Measurements from ENCODE around the gene TOMM5.

The TOMM5 gene

GRCh38 chr9:37563806-37564513 lies 28.4 kb downstream of the TOMM5 start:
- DNase-seq (ENCODE audit: low read depth in 3 of 3, low spot score in 1 of 3), result no peak

DNA sequence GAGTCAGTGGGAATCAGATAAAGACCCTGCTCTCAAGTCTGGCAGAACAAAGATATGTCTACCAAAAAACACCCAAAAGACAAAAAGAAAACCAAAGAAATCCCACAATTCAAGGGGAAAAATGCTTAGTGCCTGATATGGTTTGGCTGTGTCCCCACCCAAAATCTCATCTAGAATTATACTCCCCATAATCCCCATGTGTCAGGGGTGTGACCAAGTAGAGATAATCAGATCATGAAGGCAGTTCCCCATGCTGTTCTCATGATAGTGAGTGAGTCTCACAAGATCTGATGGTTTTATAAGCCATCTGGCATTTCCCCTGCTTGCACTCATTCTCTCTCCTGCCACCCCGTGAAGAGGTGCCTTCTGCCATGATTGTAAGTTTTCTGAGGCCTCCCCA lies 29.6 kb downstream of the TOMM5 start:
- DNase-seq (ENCODE audit: low read depth in 3 of 3, low spot score in 1 of 3), result no peak

- no peak for DNase-seq (ENCODE audit: low read depth in 3 of 3, low spot score in 1 of 3)
These were observed 30.7 kb downstream of the TOMM5 start for GRCh38 chr9:37561682-37562081.

- no peak for DNase-seq (ENCODE audit: low read depth in 3 of 3, low spot score in 1 of 3)
These were observed 32.4 kb downstream of the TOMM5 start for GRCh38 chr9:37559855-37560592.

DNA sequence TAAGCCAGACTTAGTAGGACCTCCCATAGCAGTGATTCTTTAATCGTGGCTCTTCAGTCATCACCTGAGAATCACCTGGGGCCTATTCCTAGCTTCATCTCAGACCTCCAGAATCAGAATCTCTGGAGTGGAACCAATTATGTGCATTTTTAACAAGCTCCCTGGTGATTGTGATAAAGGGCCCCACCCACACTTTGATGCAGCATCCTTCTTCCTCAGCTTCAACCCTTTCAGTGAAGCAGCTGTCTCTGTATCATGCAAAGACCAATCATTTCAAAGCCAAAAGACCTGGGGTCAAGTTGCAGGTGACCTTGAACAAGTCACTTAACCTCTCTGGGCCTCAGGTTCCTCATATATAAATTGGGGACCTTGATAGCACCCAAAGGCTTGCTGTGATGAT lies 33.3 kb downstream of the TOMM5 start:
- no peak for DNase-seq (ENCODE audit: low read depth in 3 of 3, low spot score in 1 of 3)

GRCh38 chr9:37555786-37556185 lies 36.6 kb downstream of the TOMM5 start:
- DNase-seq (ENCODE audit: low read depth in 3 of 3, low spot score in 1 of 3), result no peak

DNA sequence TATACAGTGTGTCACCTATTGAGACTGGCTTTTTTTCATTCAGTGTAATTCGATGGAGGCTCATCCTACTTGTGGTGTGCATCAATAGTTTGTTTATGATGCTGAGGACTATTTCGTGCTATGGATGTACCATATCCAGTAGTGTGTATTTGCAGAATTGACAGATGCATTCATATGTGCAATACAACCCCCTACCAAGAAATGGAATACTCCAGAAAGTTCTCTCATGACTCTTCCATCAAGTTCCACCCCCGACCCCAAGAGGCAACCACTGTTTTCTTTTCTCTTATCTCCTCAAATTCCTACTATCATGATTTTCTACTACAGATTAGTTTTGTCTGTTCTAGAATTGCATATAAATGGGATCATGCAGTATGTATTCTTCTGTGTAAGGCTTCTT lies 38.1 kb downstream of the TOMM5 start:
- DNase-seq (ENCODE audit: low read depth in 3 of 3, low spot score in 1 of 3), result no peak

GRCh38 chr9:37551888-37552287 lies 40.5 kb downstream of the TOMM5 start:
- no peak for DNase-seq (ENCODE audit: low read depth in 3 of 3, low spot score in 1 of 3)

DNA sequence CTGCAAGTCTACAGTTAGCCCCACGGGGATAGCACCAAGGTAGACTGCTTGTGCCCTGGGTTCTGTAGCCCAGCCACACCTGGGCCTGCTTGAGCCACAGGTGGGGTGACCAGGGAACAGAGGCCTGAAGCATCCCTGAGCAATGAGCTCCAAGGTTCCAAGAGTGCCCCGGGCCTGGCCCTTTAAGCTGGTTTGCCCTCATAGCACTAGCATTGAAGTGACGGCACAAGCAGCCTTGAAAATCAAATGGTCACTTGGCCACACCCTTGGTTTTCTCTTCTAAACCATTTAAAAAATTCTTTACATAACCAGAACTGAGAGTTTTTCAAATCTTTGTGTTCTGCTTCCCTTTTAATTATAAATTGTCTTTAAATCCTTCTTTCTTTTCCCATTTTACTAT lies 40.9 kb downstream of the TOMM5 start:
- no peak for DNase-seq (ENCODE audit: low read depth in 3 of 3, low spot score in 1 of 3)

GRCh38 chr9:37550781-37551180 lies 41.6 kb downstream of the TOMM5 start:
- no peak for DNase-seq (ENCODE audit: low read depth in 3 of 3, low spot score in 1 of 3)

DNA sequence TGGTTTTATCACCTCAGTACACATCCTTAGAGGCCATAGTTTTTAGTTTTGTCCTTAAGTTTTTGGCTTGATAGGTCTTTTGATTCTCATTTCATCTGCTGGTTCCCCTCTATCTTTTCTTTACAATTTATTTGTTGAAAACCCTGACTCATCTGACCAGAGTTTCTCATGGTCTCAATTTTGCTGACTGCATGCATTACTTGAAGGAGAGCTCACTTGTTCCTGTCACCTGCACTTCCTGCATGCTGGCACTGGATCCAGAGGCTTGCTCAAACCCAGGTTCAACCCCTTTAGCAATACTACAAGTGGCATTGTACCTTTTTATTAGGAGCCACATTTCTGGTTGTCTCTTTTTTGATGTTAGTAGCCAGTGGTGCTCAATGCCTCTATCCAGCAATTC lies 42.9 kb downstream of the TOMM5 start:
- DNase-seq (ENCODE audit: low read depth in 3 of 3, low spot score in 1 of 3), result no peak

GRCh38 chr9:37547328-37547878 lies 45.0 kb downstream of the TOMM5 start:
- DNase-seq (ENCODE audit: low read depth in 3 of 3, low spot score in 1 of 3), result no peak

DNA sequence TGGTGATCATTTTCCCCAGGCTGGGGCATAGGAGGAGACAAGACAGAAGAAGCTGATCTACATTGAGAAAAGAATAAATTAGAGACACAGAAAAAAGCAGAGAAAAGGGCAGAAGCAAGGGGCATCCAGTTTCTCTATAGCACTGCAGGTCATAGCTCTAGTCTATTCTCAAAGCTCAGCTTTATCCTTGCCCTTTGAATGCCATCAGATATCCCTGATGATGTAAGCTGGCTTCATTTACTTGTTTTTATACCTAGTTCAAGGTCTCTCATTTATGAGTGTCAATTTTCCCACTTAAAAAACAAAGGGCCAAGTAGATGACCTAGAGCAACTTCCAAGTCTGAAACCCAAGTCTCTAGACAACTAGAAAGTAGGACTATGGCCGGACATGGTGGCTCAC lies 48.9 kb downstream of the TOMM5 start:
- no peak for DNase-seq (ENCODE audit: low read depth in 3 of 3, low spot score in 1 of 3)

DNA sequence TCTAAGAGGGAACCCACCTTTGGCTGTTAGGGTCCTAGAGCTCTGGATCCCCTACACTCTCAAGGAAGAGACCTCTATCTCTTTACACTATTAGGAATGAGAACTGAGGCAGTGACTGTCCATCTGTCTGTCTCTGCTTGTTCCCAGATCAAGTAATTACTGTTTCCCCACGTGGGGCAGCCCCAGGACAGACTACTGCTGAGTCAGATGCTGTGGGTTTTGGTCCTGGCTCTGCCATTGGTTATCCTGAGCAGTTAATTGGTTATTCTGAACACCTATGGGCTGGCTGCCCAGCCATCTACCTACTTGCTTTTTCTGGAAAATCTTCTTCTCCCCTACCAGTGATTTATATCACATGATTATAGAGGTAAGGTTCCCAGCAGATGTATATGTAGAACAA lies 49.5 kb downstream of the TOMM5 start:
- DNase-seq (ENCODE audit: low read depth in 3 of 3, low spot score in 1 of 3), result no peak

DNA sequence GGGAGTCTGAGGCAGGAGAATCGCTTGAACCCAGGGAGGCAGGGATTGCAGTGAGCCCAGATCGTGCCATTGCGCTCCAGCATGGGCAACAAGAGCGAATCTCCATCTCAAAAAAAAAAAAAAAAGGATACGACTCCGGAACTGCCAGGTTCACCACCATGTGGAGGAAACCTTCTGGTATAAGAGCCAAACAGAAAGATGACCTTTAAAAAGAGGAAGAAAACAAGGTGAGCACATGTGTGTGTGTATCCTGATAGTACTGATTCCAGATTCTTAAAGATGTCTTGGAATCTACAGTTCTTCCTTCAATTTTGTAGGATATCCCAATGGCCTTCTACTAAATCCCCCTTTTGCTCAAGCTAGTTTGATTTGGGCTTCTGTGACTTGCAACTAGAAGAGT lies 49.9 kb downstream of the TOMM5 start:
- no peak for DNase-seq (ENCODE audit: low read depth in 3 of 3, low spot score in 1 of 3)

DNA sequence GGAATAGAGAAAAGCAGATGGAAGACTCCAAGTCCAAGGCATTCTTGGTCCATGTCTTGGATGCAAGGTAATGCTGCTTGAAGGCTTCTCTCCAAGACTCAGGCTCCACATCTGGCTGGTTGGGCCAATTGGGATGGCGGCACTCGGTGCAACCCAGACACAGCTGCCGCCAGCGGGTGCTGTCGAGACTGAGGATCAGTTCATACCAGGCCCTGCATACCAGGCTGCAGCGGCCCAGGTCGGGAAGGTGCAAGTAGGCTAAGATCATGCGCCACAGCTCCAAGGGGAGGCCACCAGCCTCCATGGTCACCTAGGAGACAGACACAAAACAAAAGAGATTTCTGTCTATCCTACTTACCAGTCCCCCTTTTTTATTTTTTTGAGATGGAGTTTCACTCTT lies 50.9 kb downstream of the TOMM5 start:
- no peak for DNase-seq (ENCODE audit: low read depth in 3 of 3, low spot score in 1 of 3)

GRCh38 chr9:37540634-37541033 lies 51.8 kb downstream of the TOMM5 start:
- no peak for DNase-seq (ENCODE audit: low read depth in 3 of 3, low spot score in 1 of 3)

GRCh38 chr9:37539634-37540033 lies 52.8 kb downstream of the TOMM5 start:
- DNase-seq (ENCODE audit: low read depth in 3 of 3, low spot score in 1 of 3), result no peak
